ENCODE results near the gene SPTB.

The SPTB gene

DNA sequence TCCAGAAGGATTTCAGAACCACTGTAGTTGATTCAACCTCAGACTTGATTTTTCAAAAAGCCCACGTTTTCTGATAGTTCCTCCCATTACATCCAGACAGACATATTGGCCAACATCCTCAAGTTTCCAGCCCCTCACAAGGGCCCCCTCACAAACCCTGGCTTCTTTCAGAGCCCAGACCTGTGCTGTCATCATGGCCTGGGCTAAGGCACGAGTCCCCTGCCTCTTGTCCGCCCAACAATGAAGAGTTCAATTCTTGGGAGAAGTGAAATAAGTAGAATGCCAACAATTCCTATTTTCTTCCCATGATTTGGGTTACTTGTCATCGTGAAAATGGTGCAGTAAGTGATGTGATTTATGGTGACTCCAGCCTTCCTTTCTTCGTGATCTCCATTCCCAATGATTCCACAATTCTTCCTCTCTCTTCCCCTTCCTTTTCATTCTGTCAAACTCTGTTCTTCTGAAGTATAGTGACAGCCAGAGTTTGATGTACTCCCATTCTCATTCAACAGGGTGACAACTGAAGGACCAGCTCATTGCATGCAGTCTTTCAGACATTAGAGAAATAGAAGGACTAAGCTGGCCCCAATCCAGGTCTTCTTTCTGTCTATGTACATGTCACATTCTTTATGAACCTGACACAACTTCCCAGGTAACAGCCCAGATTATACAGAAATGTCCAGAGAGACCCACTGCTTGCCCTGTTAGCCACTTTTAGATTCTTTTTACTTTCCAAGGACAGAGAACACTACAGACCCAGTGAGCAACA, 29.2 kb downstream of the SPTB start:
- TF ChIP-seq, protein P1, sequence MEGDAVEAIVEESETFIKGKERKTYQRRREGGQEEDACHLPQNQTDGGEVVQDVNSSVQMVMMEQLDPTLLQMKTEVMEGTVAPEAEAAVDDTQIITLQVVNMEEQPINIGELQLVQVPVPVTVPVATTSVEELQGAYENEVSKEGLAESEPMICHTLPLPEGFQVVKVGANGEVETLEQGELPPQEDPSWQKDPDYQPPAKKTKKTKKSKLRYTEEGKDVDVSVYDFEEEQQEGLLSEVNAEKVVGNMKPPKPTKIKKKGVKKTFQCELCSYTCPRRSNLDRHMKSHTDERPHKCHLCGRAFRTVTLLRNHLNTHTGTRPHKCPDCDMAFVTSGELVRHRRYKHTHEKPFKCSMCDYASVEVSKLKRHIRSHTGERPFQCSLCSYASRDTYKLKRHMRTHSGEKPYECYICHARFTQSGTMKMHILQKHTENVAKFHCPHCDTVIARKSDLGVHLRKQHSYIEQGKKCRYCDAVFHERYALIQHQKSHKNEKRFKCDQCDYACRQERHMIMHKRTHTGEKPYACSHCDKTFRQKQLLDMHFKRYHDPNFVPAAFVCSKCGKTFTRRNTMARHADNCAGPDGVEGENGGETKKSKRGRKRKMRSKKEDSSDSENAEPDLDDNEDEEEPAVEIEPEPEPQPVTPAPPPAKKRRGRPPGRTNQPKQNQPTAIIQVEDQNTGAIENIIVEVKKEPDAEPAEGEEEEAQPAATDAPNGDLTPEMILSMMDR (IDR thresholded peaks at IDR 0.05) = no peak
- no peak for TF ChIP-seq ZFX (IDR thresholded peaks at IDR 0.05; ENCODE audit: borderline replicate concordance)

GRCh38 chr14:64849940-64850339, 29.8 kb downstream of the SPTB start:
- TF ChIP-seq, protein P1 (IDR thresholded peaks at IDR 0.05) = no peak
- no peak overlapping the region for H3K27ac ChIP-seq

More for the DNA sequence above, 29.2 kb downstream of the SPTB start:
- no peak overlapping the region for H3K27ac ChIP-seq

GRCh38 chr14:64848239-64848638, 31.5 kb downstream of the SPTB start:
- no peak overlapping the region for H3K27ac ChIP-seq
- no peak for TF ChIP-seq ZFX (IDR thresholded peaks at IDR 0.05; ENCODE audit: borderline replicate concordance)
- TF ChIP-seq, protein P1 (IDR thresholded peaks at IDR 0.05) = no peak

- TF ChIP-seq, protein P1 (IDR thresholded peaks at IDR 0.05) = no peak
- no peak for TF ChIP-seq ZFX (IDR thresholded peaks at IDR 0.05; ENCODE audit: borderline replicate concordance)
- H3K27ac ChIP-seq = no peak overlapping the region
Measured at GRCh38 chr14:64846319-64846718, 33.4 kb downstream of the SPTB start.

GRCh38 chr14:64845878-64846277, 33.8 kb downstream of the SPTB start:
- TF ChIP-seq, protein P1 (IDR thresholded peaks at IDR 0.05) = no peak
- TF ChIP-seq ZFX (IDR thresholded peaks at IDR 0.05; ENCODE audit: borderline replicate concordance) = no peak
- no peak overlapping the region for H3K27ac ChIP-seq

DNA sequence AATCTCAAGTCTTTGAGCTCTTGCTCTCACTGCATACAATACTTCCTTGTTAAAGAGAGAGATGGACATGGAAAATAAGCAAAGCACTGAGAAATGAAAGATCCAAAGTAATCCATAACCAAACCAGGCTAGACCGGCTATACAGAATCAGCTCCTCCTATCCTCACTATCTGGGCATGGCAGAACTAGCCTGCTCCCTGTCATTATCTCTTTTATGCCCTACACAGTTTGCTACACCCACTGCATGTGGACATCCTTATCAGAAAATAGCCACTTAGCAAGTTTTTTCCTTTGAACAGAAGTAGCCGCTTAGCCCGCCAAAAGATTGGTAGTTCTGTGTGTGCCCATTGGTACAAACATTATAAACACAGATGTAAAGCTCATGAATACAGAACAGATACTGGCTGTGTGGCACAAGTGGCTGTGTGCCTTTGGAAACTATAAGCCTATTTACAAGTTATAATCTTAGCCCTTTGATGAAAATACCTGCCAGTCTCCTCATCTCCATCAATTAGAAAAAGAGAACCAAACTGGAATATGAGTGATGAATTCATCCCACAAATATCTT, 34.7 kb downstream of the SPTB start:
- TF ChIP-seq, protein P1 (IDR thresholded peaks at IDR 0.05) = no peak
- TF ChIP-seq ZFX (IDR thresholded peaks at IDR 0.05; ENCODE audit: borderline replicate concordance) = no peak
- H3K27ac ChIP-seq = no peak overlapping the region

GRCh38 chr14:64844272-64844671, 35.4 kb downstream of the SPTB start:
- TF ChIP-seq ZFX (IDR thresholded peaks at IDR 0.05; ENCODE audit: borderline replicate concordance) = no peak
- TF ChIP-seq, protein P1 (IDR thresholded peaks at IDR 0.05) = no peak
- H3K27ac ChIP-seq = no peak overlapping the region
